Stimulated activated naive CD8-positive, alpha-beta T cell treated with anti-CD3 and anti-CD28 coated beads, Interleukin-15, Interleukin-2, amounts not matched to agents 100 U/mL and 50 U/mL, for 24 hours (primary cell): ENCODE results near the gene POLR2E.
"Not testable (repeated sequence)": the region's sequence is repeated elsewhere in the genome, so short reads cannot be mapped to it uniquely, and the experiment has no call there.

ENCODE experiments used
- ATAC-seq: fragments of 150-1000 bp; cut with Tn5 transposase; one replicate; pipeline ENCODE4 v1.10.0; 2021
- DNase-seq: peaks from one replicate; pipeline ENCODE4 v3.0.0; 2021

POLR2E gene

GRCh38 chr19:1094978-1095701, at the start of gene POLR2E:
TSS of gene POLR2E (minus strand) at chr19:1095375. CDS start at chr19:1095315, 60 bp downstream.
- ATAC-seq (peak; percentile 90), DNase-seq (peak; percentile 99)

- DNase-seq = no peak
- ATAC-seq = no peak
These were observed 49.6 kb upstream of the POLR2E start for GRCh38 chr19:1144741-1145140.

- no peak for ATAC-seq
- DNase-seq = no peak
These were observed 48.7 kb upstream of the POLR2E start for GRCh38 chr19:1143828-1144399.

DNA sequence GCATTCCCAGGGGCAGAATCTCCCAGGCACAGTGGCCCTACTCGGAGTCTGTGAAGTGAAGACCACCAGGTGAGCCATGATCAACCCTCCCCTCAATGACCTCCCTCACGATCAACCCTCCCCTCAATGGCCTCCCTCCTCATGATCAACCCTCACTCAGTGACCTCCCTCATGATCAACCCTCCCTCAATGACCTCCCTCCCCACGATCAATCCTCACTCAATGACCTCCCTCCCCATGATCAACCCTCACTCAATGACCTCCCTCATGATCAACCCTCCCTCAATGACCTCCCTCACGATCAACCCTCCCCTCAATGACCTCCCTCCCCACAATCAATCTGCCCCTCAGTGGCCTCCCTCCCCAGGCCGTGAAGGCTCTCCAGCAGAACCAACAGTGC, 46.8 kb upstream of the POLR2E start:
- ATAC-seq = peak; percentile 34

DNA sequence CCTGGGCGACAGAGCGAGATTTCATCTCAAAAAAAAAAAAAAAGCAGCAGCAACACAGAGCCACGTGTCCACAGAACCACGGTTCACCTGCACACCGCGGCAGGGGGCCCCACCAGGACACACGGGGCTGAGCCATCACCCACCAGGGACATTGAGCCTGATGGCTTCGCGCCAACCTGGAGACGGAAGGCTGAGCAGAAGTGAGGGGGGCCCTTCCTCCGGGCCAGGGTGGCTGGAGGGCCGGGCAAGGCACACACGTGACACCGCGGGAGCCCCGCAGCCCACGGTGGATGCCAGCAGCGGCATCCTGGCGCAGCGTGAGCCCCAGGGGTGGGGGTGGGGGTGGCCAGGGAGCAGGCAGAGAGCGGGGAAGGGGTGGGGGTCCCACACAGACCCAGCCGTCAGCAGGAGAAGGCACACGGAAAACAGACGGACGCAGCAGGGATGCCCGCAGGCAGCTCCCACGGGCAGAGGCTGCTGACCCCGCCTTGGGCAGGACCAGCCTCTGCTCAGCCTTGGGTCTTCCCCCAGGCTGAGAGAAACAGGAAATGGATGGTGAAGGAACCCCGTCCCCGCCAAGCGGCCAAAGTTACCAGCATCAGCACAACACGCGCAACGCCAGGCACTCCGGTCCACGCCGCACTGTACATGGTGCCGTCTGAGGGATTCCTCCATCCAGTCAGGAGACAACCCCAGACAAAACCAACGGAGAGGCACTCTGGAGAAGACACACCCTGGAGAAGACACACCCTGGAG, 45.3 kb upstream of the POLR2E start:
- DNase-seq = no peak
- ATAC-seq = no peak

More for the DNA sequence above, 46.8 kb upstream of the POLR2E start:
- DNase-seq = no peak

- no peak for DNase-seq
- ATAC-seq = no peak
These were observed 44.0 kb upstream of the POLR2E start for GRCh38 chr19:1139126-1139525.

DNA sequence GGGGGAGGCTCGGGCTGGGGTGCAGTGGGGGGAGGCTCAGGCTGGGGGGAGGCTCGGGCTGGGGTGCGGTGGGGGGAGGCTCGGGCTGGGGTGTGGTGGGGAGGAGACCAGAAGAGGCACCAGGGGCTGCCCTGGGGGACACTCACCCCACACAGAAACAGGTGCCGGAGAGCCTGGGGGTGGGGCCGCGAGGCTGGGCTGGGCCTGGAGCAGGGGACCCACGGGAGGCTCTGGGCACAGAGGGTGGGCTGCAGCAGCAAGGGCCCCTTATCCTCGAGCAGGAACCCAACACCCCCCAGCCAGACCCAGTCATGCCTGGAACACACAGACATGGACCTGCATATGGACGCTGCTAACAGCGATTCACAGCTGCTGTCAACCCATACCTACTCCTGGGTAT, 42.9 kb upstream of the POLR2E start:
- DNase-seq = no peak
- ATAC-seq = no peak

DNA sequence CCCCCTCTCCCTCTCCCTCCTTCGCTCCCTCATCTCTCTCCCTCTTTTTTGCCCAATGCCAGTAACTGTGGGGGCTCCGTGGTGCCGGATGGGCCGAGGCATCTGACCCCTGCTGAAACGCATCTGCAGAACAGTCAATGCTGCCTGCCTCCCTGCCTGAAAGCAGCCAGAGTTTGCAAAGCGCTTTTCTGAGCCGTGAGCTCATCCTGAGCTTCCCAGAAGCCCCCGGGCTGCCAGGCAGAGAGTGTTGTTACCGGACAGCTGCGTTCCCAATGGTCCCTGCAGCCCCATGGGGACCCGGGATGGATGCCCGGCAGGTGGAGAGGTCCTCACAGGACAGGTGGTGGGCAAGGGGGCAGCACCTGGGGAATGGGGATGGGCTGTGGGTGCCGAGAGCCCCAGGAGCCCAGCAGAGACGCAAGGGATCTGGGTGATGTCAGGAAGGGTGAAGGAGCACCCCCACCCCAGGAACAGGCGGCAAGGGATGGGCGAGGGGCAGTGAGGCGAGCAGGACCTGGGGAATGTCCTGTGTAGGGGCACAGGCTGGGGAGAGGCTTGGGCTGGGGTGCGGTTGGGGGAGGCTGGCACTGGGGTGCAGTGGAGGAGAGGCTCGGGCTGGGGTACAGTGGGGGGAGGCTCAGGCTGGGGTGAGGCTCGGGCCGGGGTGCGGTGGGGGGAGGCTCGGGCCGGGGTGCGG, 41.6 kb upstream of the POLR2E start:
- no peak for DNase-seq

GRCh38 chr19:1136201-1136600, 41.0 kb upstream of the POLR2E start:
- ATAC-seq = no peak

More for the DNA sequence above, 41.6 kb upstream of the POLR2E start:
- no peak for ATAC-seq

DNA sequence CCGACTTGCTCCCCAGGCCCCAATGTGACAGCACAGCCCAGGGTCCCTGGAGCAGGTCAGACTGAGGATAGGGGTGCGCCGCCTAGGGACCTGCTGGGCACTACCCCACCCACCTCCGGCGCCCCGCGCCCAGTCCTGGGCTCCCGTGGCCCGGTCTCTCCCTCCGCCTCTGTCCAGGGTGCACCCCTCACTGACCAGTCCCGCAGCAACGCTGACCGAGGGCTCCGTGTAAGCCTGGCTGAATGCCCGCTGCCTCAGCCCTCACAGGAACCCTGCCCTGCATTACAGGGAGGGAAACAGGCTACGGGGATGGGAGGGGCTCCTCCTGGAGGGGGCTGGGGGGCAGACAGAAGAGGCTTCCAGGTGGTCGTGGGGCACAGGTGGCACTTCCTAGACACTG, 40.3 kb upstream of the POLR2E start:
- DNase-seq (no peak), ATAC-seq (no peak)

More at GRCh38 chr19:1136201-1136600, 41.0 kb upstream of the POLR2E start:
- DNase-seq = no peak

DNA sequence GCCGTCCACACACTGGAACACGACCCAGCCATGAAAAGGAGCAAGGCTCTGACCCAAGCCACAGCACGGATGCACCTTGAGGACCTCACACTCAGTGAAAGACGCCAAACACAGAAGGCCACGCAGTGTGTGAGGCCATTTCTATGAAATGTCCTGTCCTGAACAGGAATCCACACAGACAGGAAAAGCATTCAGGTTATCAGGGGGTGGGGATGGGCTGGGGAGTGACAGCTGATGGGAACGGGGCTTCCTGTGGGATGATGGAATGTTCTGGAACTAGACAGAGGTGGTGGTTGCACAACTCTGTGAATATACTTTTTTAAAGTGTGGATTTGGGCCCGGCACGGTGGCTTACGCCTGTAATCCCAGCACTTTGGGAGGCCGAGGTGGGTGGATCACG, 39.3 kb upstream of the POLR2E start:
- ATAC-seq (no peak), DNase-seq (no peak)

GRCh38 chr19:1133471-1133929, 38.3 kb upstream of the POLR2E start:
- DNase-seq (peak; percentile 82), ATAC-seq (peak; percentile 57)

GRCh38 chr19:1132552-1133383, 37.6 kb upstream of the POLR2E start:
- DNase-seq (no peak), ATAC-seq (peak; percentile 11)

DNA sequence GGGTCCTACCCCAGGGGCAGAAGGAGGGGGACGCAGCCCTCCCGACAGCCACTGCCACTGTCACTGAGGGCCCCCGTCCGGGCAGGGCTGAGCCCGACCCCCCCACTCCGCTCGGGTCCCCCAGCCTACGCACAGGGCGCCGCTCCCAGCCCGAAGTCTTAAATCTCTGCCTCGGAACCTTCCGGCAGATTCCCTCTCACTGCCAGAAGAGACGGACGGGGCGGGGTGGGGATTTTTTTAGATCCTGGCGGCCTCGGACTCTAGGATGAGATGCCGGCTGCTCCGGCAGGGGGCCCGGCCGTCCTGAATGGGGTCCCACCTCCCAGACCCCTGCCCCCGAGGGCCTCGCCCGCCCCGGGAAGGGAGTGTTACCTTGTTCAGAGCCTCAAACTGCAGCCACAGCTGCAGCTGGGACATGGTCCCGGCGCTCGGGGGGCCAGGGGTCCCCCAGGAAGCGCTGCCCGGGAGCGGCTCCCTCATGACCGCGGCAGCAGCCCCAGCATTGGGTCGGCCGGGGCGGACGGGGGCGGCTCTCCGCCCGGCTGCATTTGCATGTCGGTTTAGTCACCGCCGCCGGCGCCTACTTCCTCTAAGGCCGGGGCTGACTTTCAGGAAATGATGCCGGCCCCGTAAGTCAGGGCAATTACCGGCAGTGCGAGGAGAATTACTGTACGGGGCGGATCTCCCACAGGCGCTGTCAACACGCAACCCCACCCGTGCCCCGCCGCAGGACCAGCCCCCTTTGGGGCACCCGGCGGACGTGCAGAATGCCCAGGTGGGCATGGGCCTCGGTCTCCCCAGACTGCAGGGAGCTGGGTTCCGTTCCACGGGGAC, 36.8 kb upstream of the POLR2E start:
- DNase-seq (peak; percentile 88), ATAC-seq (peak; percentile 70)

DNA sequence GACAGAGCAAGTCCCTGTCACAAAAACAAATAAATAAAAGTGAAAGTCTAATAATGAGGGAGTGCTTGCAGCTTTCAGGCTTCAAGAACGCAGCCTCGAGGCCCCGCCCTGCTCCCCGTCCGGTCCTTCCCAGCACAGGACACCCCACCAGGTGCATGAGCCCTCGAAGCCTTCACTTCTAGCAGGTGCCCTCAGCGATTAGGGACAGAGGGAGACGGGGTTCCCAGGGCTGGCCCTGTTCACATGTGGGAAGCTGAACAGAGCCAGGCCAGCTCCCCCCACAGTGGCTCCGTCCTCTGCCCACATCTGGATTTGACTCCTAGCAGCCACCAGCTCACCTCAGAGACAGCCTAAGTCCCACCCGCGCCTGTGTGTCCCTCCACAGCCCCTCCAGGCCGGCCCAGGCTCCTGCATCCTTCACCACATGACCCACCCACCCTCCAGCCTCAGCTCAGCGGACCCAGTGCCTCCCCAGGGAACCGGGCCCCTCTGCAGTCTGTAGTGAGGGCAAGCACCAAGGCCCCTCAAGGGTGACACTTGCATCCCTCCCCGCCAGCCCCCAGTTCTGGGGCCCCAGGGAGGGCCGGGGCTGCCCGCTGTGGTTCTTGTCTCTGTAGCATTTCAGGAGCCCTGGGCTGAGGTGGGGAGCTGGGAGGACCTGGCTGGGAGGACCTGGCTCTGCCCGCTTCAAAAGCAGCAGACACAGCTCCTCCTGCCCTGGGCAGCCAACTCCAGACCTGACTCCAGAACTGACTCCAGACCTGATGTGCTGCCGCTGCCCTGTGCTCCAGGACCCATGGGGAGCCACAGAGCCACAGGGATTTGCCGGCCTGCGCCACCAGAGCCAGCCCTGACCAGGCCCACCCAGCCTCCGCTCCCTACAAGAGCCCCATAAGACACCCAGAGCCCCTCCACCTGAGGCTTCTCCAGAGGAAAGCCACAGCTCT, 35.9 kb upstream of the POLR2E start:
- DNase-seq = peak; percentile 49
- ATAC-seq = no peak

- DNase-seq (no peak), ATAC-seq (no peak)
These were observed 34.4 kb upstream of the POLR2E start for GRCh38 chr19:1129535-1129934.

- ATAC-seq, DNase-seq: not testable (repeated sequence)
These were observed 33.9 kb upstream of the POLR2E start for GRCh38 chr19:1129084-1129483.

GRCh38 chr19:1128106-1128505, 32.9 kb upstream of the POLR2E start:
- ATAC-seq = no peak
- DNase-seq = no peak

DNA sequence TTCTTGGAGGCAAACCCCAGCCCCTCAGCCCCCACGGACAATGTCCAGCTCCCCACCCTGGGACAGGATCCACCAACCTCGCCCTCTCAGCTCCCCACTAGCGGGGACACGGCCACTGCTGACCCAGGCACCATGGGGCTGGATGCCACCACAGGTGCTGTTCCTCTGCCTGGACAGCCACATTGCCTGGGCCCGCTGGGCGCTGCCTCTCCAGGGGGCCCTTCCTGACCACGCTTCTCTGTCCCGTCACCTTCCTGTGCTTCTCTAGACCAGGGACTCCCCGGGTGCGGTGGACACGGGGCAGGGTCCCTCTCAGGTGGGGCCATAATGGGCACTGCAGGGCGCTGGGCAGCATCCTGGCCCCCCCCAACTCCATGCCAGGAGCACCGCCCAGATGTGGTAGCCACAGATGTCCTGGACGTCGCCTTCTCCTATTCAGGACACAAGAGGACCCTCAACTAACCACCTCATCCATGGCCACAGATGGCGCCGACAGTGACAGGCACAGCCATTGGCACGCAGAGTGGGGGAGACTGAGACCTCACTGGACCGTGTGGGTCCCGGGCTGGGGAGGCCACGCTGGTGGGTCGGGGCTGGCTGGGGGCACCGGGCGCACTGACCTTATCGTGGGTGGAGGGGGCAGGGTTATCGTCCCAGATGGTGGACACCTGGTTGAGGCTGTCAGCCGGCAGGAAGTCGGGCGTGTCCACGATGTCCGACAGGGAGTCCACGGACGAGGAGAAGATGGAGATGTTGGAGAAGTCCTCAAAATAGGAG, 32.0 kb upstream of the POLR2E start:
- ATAC-seq (no peak), DNase-seq (no peak)
